Measurements from ENCODE around the gene A2M. TPM values are rescaled to one million over a fixed set of nuclear protein-coding genes. Genes with fewer than 3 reads are reported as not detected.
A peak's percentile ranks its signal among the peaks of the same experiment; 100 is the strongest.

Gene A2M
- total RNA-seq, 4 donors from 2014 or later, result 66.2 to 136 (median 96.5) TPM

- Histone ChIP-seq H3K9me3 (no peaks in the 10 kb centered on the region), H3K4me3 (no peak overlapping the region), H3K36me3 (no peaks in the 10 kb centered on the region), H3K4me1 (no peaks in the 10 kb centered on the region), H3K27ac (no peak overlapping the region), H3K27me3 (no peaks in the 10 kb centered on the region)
- no peak for DNase-seq
- intact Hi-C loops (cut with DNase I; ENCODE audit: low total_unique reads) (no loop called here), in situ Hi-C loops (cut with MboI; ENCODE audit: low pct_ligation_motif_present in 1 of 4, low pct_unique_long_range_greater_than_20kb in 1 of 4, low sequenced_read_pairs in 3 of 4) (loop anchor here in 3 of 4 donors (25.0 kb wide), 1 partner anchor 362 kb away; the partner anchor contains the start of gene RIMKLB (in 3 of the 3))
- TF ChIP-seq POLR2A (IDR thresholded peaks at IDR 0.05), result no peak
- peak in 4 of 5 experiments; percentile 32 to 41 (median 38) for TF ChIP-seq CTCF (IDR thresholded peaks at IDR 0.05)
- 20 to 23% methylated on average over 6 of the region's 6 CpGs for WGBS, 2 donors (ENCODE audit: low coverage in 1 of 2)
These were observed 66.1 kb downstream of the A2M start for GRCh38 chr12:9049520-9050133.

- in situ Hi-C loops (cut with MboI; ENCODE audit: low pct_ligation_motif_present in 1 of 4, low pct_unique_long_range_greater_than_20kb in 1 of 4, low sequenced_read_pairs in 3 of 4) (loop anchor here in 2 of 4 donors (25.0 kb wide), 1 partner anchor 362 kb away; the partner anchor contains the start of gene RIMKLB (in 2 of the 2)), intact Hi-C loops (cut with DNase I; ENCODE audit: low total_unique reads) (no loop called here)
- TF ChIP-seq CTCF (IDR thresholded peaks at IDR 0.05) (no peak), POLR2AphosphoS5 (IDR thresholded peaks at IDR 0.05) (no peak), EP300 (IDR thresholded peaks at IDR 0.05; ENCODE audit: low read depth) (no peak), POLR2A (IDR thresholded peaks at IDR 0.05) (no peak)
- Histone ChIP-seq H3K27ac (no peak overlapping the region), H3K36me3 (no peaks in the 10 kb centered on the region), H3K4me3 (no peak overlapping the region), H3K4me1 (no peaks in the 10 kb centered on the region), H3K27me3 (no peaks in the 10 kb centered on the region), H3K9me3 (no peaks in the 10 kb centered on the region)
- WGBS, 2 donors (ENCODE audit: low coverage in 1 of 2), result 100% methylated on average over 2 of the region's 2 CpGs; no CpG with 5 or more reads in 1 of the 2 donors
- DNase-seq, result no peak
These were observed 66.8 kb downstream of the A2M start for GRCh38 chr12:9048930-9049329.

- intact Hi-C loops (cut with DNase I; ENCODE audit: low total_unique reads) (no loop called here), in situ Hi-C loops (cut with MboI; ENCODE audit: low pct_ligation_motif_present in 1 of 4, low pct_unique_long_range_greater_than_20kb in 1 of 4, low sequenced_read_pairs in 3 of 4) (loop anchor here in 2 of 4 donors (25.0 kb wide), 1 partner anchor 360 kb away; the partner anchor contains the start of gene RIMKLB (in 2 of the 2))
- no peaks in the 10 kb centered on the region for H3K9me3 ChIP-seq
- H3K4me3 ChIP-seq, result no peak overlapping the region
- H3K27ac ChIP-seq, result no peak overlapping the region
- H3K27me3 ChIP-seq, result no peaks in the 10 kb centered on the region
- TF ChIP-seq POLR2AphosphoS5 (IDR thresholded peaks at IDR 0.05) (no peak), POLR2A (IDR thresholded peaks at IDR 0.05) (no peak), CTCF (IDR thresholded peaks at IDR 0.05) (no peak), EP300 (IDR thresholded peaks at IDR 0.05; ENCODE audit: low read depth) (no peak)
- no peak for DNase-seq
- H3K4me1 ChIP-seq, result no peaks in the 10 kb centered on the region
- whole genome bisulfite sequencing, 2 donors (ENCODE audit: low coverage in 1 of 2), result 75 to 77% methylated on average over 1 of the region's 1 CpG
- H3K36me3 ChIP-seq, result no peaks in the 10 kb centered on the region
These were observed 68.6 kb downstream of the A2M start for GRCh38 chr12:9047105-9047504.

- Histone ChIP-seq H3K27ac (no peak overlapping the region), H3K4me1 (no peaks in the 10 kb centered on the region), H3K4me3 (no peak overlapping the region), H3K27me3 (no peaks in the 10 kb centered on the region), H3K36me3 (no peaks in the 10 kb centered on the region), H3K9me3 (no peaks in the 10 kb centered on the region)
- in situ Hi-C loops (cut with MboI; ENCODE audit: low pct_ligation_motif_present in 1 of 4, low pct_unique_long_range_greater_than_20kb in 1 of 4, low sequenced_read_pairs in 3 of 4) (loop anchor here in 2 of 4 donors (25.0 kb wide), 1 partner anchor 356 kb away; the partner anchor contains the start of gene RIMKLB (in 2 of the 2)), intact Hi-C loops (cut with DNase I; ENCODE audit: low total_unique reads) (no loop called here)
- DNase-seq, result no peak
- TF ChIP-seq EP300 (IDR thresholded peaks at IDR 0.05; ENCODE audit: low read depth), result no peak
- TF ChIP-seq CTCF (IDR thresholded peaks at IDR 0.05), result no peak
- TF ChIP-seq POLR2A (IDR thresholded peaks at IDR 0.05), result no peak
- TF ChIP-seq POLR2AphosphoS5 (IDR thresholded peaks at IDR 0.05), result no peak
- 88% methylated on average over 2 of the region's 2 CpGs; no CpG with 5 or more reads in 1 of the 2 donors for WGBS, 2 donors (ENCODE audit: low coverage in 1 of 2)
These were observed 72.0 kb downstream of the A2M start for GRCh38 chr12:9043766-9044165.

Measured in transverse colon (tissue), 4 donors.